ENCODE results near the gene RNU6-7. TPM values are rescaled to one million over a fixed set of nuclear protein-coding genes. Genes with fewer than 3 reads are reported as not detected.

RNU6-7 gene
- total and polyA plus RNA-seq, 2 of the 13 experiments (the other 11 are each of a cell fraction or from before 2014, with no cell fraction given) = under 0.01 TPM; not detected in 1

DNA sequence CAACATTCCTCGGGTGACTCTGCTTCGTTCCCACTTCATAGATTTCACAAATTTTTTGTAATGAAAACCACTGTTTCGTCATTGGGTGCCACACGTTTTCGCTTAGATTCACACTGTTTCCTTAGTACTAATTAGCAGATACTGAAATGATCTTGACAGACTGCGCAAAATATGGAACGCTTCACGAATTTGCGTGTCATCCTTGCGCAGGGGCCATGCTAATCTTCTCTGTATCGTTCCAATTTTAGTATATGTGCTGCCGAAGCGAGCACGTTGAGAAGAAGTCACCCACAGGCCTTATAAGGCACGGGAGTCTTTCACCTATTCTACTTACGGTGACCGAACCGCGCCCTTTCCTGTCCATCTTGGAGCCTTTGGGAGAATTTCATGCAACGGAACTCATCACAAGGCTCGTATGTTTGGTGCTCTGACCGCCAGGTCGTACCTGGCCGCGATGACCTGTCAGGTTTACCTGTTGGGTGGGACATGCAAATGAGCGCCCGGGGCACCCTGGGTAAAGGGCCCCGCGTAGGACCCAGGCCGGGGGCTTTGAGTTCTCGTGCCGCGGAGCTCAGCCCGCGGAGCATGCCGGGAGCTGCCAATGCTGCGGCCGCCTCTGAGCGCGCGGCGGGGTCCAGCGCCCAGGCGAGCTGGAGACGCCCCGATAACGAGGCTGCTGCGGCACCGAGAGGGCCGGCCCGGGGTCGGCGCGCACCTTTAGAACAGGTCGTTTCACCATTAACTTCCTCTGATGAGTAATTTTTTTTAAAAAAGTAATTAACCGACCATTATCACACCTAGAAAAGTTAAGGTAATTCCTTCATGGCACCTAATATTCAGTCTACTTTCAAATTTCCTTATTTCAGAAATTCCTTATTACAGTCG is 1.4 kb downstream of the RNU6-7 start, which contains the start of gene RNU6-8 (continued):
- TF ChIP-seq, protein P1, sequence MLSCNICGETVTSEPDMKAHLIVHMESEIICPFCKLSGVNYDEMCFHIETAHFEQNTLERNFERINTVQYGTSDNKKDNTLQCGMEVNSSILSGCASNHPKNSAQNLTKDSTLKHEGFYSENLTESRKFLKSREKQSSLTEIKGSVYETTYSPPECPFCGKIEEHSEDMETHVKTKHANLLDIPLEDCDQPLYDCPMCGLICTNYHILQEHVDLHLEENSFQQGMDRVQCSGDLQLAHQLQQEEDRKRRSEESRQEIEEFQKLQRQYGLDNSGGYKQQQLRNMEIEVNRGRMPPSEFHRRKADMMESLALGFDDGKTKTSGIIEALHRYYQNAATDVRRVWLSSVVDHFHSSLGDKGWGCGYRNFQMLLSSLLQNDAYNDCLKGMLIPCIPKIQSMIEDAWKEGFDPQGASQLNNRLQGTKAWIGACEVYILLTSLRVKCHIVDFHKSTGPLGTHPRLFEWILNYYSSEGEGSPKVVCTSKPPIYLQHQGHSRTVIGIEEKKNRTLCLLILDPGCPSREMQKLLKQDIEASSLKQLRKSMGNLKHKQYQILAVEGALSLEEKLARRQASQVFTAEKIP (CRISPR knock-in tag; IDR thresholded peaks at IDR 0.05; ENCODE audit: borderline replicate concordance) = no peak
- TF ChIP-seq, protein P2, sequence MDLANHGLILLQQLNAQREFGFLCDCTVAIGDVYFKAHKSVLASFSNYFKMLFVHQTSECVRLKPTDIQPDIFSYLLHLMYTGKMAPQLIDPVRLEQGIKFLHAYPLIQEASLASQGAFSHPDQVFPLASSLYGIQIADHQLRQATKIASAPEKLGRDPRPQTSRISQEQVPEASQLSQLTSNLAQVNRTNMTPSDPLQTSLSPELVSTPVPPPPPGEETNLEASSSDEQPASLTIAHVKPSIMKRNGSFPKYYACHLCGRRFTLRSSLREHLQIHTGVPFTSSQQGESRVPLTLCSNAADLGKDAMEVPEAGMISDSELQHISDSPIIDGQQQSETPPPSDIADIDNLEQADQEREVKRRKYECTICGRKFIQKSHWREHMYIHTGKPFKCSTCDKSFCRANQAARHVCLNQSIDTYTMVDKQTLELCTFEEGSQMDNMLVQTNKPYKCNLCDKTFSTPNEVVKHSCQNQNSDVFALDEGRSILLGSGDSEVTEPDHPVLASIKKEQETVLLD (CRISPR knock-in tag; IDR thresholded peaks at IDR 0.05; ENCODE audit: low read depth) = 0 out of 2 replicates have a peak, but pooled peaks have one; percentile 36
- TF ChIP-seq, protein P3, sequence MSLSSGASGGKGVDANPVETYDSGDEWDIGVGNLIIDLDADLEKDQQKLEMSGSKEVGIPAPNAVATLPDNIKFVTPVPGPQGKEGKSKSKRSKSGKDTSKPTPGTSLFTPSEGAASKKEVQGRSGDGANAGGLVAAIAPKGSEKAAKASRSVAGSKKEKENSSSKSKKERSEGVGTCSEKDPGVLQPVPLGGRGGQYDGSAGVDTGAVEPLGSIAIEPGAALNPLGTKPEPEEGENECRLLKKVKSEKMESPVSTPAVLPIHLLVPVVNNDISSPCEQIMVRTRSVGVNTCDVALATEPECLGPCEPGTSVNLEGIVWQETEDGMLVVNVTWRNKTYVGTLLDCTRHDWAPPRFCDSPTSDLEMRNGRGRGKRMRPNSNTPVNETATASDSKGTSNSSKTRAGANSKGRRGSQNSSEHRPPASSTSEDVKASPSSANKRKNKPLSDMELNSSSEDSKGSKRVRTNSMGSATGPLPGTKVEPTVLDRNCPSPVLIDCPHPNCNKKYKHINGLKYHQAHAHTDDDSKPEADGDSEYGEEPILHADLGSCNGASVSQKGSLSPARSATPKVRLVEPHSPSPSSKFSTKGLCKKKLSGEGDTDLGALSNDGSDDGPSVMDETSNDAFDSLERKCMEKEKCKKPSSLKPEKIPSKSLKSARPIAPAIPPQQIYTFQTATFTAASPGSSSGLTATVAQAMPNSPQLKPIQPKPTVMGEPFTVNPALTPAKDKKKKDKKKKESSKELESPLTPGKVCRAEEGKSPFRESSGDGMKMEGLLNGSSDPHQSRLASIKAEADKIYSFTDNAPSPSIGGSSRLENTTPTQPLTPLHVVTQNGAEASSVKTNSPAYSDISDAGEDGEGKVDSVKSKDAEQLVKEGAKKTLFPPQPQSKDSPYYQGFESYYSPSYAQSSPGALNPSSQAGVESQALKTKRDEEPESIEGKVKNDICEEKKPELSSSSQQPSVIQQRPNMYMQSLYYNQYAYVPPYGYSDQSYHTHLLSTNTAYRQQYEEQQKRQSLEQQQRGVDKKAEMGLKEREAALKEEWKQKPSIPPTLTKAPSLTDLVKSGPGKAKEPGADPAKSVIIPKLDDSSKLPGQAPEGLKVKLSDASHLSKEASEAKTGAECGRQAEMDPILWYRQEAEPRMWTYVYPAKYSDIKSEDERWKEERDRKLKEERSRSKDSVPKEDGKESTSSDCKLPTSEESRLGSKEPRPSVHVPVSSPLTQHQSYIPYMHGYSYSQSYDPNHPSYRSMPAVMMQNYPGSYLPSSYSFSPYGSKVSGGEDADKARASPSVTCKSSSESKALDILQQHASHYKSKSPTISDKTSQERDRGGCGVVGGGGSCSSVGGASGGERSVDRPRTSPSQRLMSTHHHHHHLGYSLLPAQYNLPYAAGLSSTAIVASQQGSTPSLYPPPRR (CRISPR knock-in tag; IDR thresholded peaks at IDR 0.05; ENCODE audit: borderline replicate concordance) = 0 out of 2 replicates have a peak, but pooled peaks have one; percentile 74
- TF ChIP-seq IRF2 (CRISPR knock-in tag; IDR thresholded peaks at IDR 0.05) (peak; percentile 74), MEIS1 (CRISPR knock-in tag; IDR thresholded peaks at IDR 0.05; ENCODE audit: borderline replicate concordance) (peak; percentile 92), ZBTB7B (CRISPR knock-in tag; IDR thresholded peaks at IDR 0.05) (peak; percentile 98), ZEB1 (IDR thresholded peaks at IDR 0.05; ENCODE audit: insufficient replicate concordance, low read depth) (no peak), ZNF180 (CRISPR knock-in tag; IDR thresholded peaks at IDR 0.05; ENCODE audit: borderline replicate concordance, low read depth) (peak; percentile 97), GABPB1 (CRISPR knock-in tag; IDR thresholded peaks at IDR 0.05) (peak; percentile 89), MATR3 (CRISPR knock-in tag; IDR thresholded peaks at IDR 0.05) (no peak), CHD2 (IDR thresholded peaks at IDR 0.05; ENCODE audit: low read depth, low read length) (peak; percentile 73), ZNF562 (CRISPR knock-in tag; IDR thresholded peaks at IDR 0.05; ENCODE audit: borderline replicate concordance) (no peak), ZNF709 (CRISPR knock-in tag; IDR thresholded peaks at IDR 0.05) (peak; percentile 98), U2AF2 (IDR thresholded peaks at IDR 0.05; ENCODE audit: low read depth, low read length) (no peak)
- TF ChIP-seq, protein P4, sequence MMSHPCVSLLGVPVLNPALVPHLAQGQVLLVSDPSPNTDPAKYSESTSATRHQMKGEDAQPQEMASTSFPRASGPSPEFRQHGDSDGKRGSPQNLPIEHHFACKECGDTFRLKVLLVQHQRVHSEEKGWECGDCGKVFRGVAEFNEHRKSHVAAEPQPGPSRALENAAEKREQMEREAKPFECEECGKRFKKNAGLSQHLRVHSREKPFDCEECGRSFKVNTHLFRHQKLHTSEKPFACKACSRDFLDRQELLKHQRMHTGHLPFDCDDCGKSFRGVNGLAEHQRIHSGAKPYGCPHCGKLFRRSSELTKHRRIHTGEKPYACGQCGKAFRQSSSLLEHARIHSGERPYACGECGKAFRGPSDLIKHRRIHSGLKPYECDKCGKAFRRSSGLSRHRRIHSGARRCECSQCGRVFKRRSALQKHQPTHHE (CRISPR knock-in tag; IDR thresholded peaks at IDR 0.05; ENCODE audit: borderline replicate concordance) = peak; percentile 69; the same call in 1 of the 2 replicates
- TF ChIP-seq, protein P5, sequence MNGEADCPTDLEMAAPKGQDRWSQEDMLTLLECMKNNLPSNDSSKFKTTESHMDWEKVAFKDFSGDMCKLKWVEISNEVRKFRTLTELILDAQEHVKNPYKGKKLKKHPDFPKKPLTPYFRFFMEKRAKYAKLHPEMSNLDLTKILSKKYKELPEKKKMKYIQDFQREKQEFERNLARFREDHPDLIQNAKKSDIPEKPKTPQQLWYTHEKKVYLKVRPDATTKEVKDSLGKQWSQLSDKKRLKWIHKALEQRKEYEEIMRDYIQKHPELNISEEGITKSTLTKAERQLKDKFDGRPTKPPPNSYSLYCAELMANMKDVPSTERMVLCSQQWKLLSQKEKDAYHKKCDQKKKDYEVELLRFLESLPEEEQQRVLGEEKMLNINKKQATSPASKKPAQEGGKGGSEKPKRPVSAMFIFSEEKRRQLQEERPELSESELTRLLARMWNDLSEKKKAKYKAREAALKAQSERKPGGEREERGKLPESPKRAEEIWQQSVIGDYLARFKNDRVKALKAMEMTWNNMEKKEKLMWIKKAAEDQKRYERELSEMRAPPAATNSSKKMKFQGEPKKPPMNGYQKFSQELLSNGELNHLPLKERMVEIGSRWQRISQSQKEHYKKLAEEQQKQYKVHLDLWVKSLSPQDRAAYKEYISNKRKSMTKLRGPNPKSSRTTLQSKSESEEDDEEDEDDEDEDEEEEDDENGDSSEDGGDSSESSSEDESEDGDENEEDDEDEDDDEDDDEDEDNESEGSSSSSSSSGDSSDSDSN (CRISPR knock-in tag; IDR thresholded peaks at IDR 0.05) = peak; percentile 83
